ENCODE results near the gene STAT4. TPM values are rescaled to one million over a fixed set of nuclear protein-coding genes. Genes with fewer than 3 reads are reported as not detected.

STAT4 gene
- total and polyA plus RNA-seq, 2 donors from 2014 or later, result 1.2 to 8.5 TPM

DNA sequence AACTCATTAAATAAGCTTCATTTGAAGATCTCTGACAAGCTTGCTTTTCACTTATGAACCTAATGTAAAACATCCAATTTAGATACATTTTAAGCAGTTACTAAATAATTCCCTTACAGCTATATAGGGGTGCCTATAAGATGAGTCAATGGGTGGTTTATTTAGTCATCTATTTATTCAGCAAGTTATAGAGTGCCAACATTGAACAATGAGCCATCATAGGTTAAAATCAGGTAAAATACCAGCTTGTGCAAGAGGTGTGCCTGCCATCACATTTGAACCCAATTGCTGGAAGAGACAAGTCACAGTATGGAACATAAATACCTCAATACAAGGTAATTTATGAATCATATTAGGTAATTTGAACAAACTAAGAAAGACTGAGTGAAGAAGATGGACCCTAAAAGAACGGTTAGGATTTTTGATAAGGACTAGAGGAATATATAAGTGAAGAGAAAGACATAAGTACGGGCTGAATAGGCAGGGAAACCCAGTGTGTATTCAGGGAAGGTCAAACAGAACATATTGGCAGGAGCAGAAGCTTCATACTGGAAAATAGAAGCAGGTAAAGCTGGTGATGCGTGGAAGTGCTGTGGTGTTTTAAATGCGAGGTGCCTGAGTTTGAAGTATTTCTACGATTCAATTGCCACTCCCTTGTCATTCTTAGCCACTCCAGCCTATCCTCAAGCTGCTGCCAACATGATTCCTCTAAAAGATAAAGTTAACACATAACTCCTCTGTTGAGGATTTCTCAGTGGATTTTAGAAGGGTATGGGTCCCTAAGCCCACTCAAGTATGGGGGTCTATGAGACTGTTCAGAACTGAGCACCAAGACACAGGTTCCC lies 18.9 kb upstream of the STAT4 start:
- no peak overlapping the region for H3K4me3 ChIP-seq (ENCODE audit: low read length in 3 of 3)
- no peak for FAIRE-seq
- H3K9ac ChIP-seq (ENCODE audit: low read length in 3 of 3), result no peak overlapping the region
- H3K36me3 ChIP-seq (ENCODE audit: control insufficient read depth in 2 of 3, insufficient read depth in 3 of 3, low read length in 3 of 3), result no peaks in the 10 kb centered on the region
- intact Hi-C loops (cut with DNase I), result loop anchor here (5.0 kb wide), 1 partner anchor 333 kb away; no protein-coding TSS in a partner anchor
- no peaks in the 10 kb centered on the region for H3K27me3 ChIP-seq (ENCODE audit: control insufficient read depth, insufficient read depth, low read length)
- TF ChIP-seq, protein P1, sequence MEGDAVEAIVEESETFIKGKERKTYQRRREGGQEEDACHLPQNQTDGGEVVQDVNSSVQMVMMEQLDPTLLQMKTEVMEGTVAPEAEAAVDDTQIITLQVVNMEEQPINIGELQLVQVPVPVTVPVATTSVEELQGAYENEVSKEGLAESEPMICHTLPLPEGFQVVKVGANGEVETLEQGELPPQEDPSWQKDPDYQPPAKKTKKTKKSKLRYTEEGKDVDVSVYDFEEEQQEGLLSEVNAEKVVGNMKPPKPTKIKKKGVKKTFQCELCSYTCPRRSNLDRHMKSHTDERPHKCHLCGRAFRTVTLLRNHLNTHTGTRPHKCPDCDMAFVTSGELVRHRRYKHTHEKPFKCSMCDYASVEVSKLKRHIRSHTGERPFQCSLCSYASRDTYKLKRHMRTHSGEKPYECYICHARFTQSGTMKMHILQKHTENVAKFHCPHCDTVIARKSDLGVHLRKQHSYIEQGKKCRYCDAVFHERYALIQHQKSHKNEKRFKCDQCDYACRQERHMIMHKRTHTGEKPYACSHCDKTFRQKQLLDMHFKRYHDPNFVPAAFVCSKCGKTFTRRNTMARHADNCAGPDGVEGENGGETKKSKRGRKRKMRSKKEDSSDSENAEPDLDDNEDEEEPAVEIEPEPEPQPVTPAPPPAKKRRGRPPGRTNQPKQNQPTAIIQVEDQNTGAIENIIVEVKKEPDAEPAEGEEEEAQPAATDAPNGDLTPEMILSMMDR (IDR thresholded peaks at IDR 0.05; ENCODE audit: borderline replicate concordance, extremely low read depth, insufficient read depth), result no peak
- peaks cover 0 to 8% (median 2%) of the 10 kb centered on the region in 3 donors for H3K4me1 ChIP-seq (ENCODE audit: control insufficient read depth in 2 of 3, insufficient read depth in 2 of 3, low read depth in 1 of 3, low read length in 3 of 3)
- H3K9me3 ChIP-seq (ENCODE audit: control insufficient read depth in 2 of 3, insufficient read depth in 1 of 3, low read length in 3 of 3), result no peaks in the 10 kb centered on the region
- H3K27ac ChIP-seq (ENCODE audit: low read depth in 2 of 2, low read length in 2 of 2), result no peak overlapping the region
- no peak for DNase-seq

DNA sequence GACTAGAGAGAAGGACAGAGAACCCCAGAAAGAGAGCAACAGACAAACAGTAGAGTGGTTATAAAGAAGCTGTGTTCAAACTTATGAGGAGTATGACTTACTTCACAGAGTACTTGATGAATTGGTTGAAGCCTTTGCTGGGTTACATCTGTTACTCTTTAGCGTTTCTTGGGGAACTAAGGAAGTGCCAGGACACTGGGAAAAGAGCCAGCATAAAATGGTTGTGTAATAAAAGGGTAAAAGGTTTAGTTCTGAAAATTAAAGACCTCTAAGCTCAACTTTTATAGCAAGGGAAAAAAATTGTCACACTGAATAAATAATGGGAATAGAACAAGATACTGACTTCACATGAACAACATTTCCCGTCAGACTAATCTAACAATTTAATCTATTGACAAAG lies 17.0 kb upstream of the STAT4 start:
- FAIRE-seq (no peak), DNase-seq (peak in 2 of 5 donors; percentile 51 to 83)
- peaks cover 0 to 7% (median 2%) of the 10 kb centered on the region in 3 donors for H3K4me1 ChIP-seq (ENCODE audit: control insufficient read depth in 2 of 3, insufficient read depth in 2 of 3, low read depth in 1 of 3, low read length in 3 of 3)

DNA sequence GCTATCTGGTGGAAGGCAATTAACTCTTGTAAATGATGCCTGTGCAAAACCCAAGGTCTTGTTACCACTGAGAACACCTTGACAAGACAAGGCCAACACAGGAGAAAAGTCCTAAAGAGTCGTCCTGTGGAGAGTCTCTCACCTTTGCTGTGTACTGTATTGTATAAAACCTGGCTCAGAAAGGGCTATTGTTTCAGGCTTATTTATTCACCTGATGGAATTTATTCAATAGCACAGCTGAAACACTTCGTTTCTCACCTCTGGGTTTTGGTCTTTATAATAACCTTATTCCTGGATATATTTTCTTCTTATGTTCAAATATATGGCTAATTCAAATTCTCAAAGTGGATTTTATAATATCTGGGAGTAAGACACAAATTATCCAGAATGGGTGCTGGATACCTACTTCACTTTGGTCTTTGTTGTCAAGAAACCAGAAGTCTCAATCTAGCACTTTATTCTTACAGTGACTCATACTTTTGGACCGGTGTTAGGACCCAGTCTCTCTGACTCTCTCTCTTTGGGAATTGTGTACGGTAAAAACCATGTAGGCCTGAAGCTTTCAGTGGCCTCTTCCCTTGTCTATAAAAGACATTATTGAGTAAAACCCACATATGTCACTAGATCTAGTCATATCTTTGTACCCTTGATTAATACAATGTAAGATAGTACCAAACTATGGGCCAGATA lies 16.1 kb upstream of the STAT4 start:
- Histone ChIP-seq H3K9ac (ENCODE audit: low read length in 3 of 3) (no peak overlapping the region), H3K27ac (ENCODE audit: low read depth in 2 of 2, low read length in 2 of 2) (no peak overlapping the region), H3K9me3 (ENCODE audit: control insufficient read depth in 2 of 3, insufficient read depth in 1 of 3, low read length in 3 of 3) (no peaks in the 10 kb centered on the region), H3K27me3 (ENCODE audit: control insufficient read depth, insufficient read depth, low read length) (no peaks in the 10 kb centered on the region), H3K4me1 (ENCODE audit: control insufficient read depth in 2 of 3, insufficient read depth in 2 of 3, low read depth in 1 of 3, low read length in 3 of 3) (peaks cover 0 to 7% (median 2%) of the 10 kb centered on the region in 3 donors), H3K4me3 (ENCODE audit: low read length in 3 of 3) (no peak overlapping the region), H3K36me3 (ENCODE audit: control insufficient read depth in 2 of 3, insufficient read depth in 3 of 3, low read length in 3 of 3) (no peaks in the 10 kb centered on the region)
- TF ChIP-seq, protein P1 (IDR thresholded peaks at IDR 0.05; ENCODE audit: borderline replicate concordance, extremely low read depth, insufficient read depth), result no peak
- DNase-seq (no peak), FAIRE-seq (no peak)
- intact Hi-C loops (cut with DNase I), result loop anchor here (5.0 kb wide), 1 partner anchor 335 kb away; no protein-coding TSS in a partner anchor

More for the DNA sequence above, 17.0 kb upstream of the STAT4 start:
- Histone ChIP-seq H3K9me3 (ENCODE audit: control insufficient read depth in 2 of 3, insufficient read depth in 1 of 3, low read length in 3 of 3) (no peaks in the 10 kb centered on the region), H3K27ac (ENCODE audit: low read depth in 2 of 2, low read length in 2 of 2) (peak overlapping the region in 1 of 2 donors; percentile 2), H3K36me3 (ENCODE audit: control insufficient read depth in 2 of 3, insufficient read depth in 3 of 3, low read length in 3 of 3) (no peaks in the 10 kb centered on the region), H3K27me3 (ENCODE audit: control insufficient read depth, insufficient read depth, low read length) (no peaks in the 10 kb centered on the region), H3K4me3 (ENCODE audit: low read length in 3 of 3) (no peak overlapping the region), H3K9ac (ENCODE audit: low read length in 3 of 3) (no peak overlapping the region)
- TF ChIP-seq, protein P1 (IDR thresholded peaks at IDR 0.05; ENCODE audit: borderline replicate concordance, extremely low read depth, insufficient read depth), result no peak
- intact Hi-C loops (cut with DNase I), result loop anchor here (5.0 kb wide), 1 partner anchor 335 kb away; no protein-coding TSS in a partner anchor

Measured in kidney (tissue), 14 donors.